ENCODE data around the gene GNL3L.

GRCh38 chrX:54564936-54565335, 34.9 kb downstream of the GNL3L start:
- TF ChIP-seq CTCF (IDR thresholded peaks at IDR 0.05; ENCODE audit: low read depth, low read length) (no peak), MAX (IDR thresholded peaks at IDR 0.05; ENCODE audit: low read depth, low read length) (no peak), MYC (IDR thresholded peaks at IDR 0.05; ENCODE audit: low read depth, low read length) (no peak)
